SK-N-SH treated with all-trans-retinoic acid at 6 μM for 48 hours (cell line): ENCODE measurements around the gene PRR36.

Experiments
- ARNTL ChIP-seq: fragments of 450-650 bp; formaldehyde crosslinking; IDR thresholded peaks from 2 replicates; pipeline ENCODE4 v1.5.0; 2020; ENCODE audit warnings: low read depth, mild to moderate bottlenecking, moderate library complexity, borderline replicate concordance
- CREB5 ChIP-seq: fragments of 250-450 bp; sonication (Bioruptor Pico); IDR thresholded peaks from 2 replicates; pipeline ENCODE4 v1.5.1; 2020; ENCODE audit warnings: low read depth, mild to moderate bottlenecking, moderate library complexity
- GLIS3 ChIP-seq: fragments of 250-450 bp; sonication (Bioruptor Pico); IDR thresholded peaks from 2 replicates; pipeline ENCODE4 v1.5.0; 2020; ENCODE audit warnings: mild to moderate bottlenecking, moderate library complexity
- PATZ1 ChIP-seq: fragments of 250-450 bp; sonication (Bioruptor Pico); IDR thresholded peaks from 2 replicates; pipeline ENCODE4 v1.8.0; 2020; ENCODE audit warnings: mild to moderate bottlenecking, moderate library complexity, borderline replicate concordance
- TCF4 ChIP-seq: fragments of 250-450 bp; sonication (Bioruptor Pico); IDR thresholded peaks from 2 replicates; pipeline ENCODE4 v1.8.0; 2021; ENCODE audit warnings: mild to moderate bottlenecking, moderate library complexity, borderline replicate concordance
- TSHZ2 ChIP-seq: fragments of 250-450 bp; sonication (Bioruptor Pico); IDR thresholded peaks from 2 replicates; pipeline ENCODE4 v1.5.0; 2020; ENCODE audit warnings: mild to moderate bottlenecking, moderate library complexity
- ZFP3 ChIP-seq: fragments of 250-450 bp; sonication (Bioruptor Pico); IDR thresholded peaks from 2 replicates; pipeline ENCODE4 v1.5.0; 2020; ENCODE audit warnings: mild to moderate bottlenecking, moderate library complexity
- ZFP30 ChIP-seq: fragments of 450-650 bp; formaldehyde crosslinking; IDR thresholded peaks from 2 replicates; pipeline ENCODE4 v1.5.0; 2022; ENCODE audit warnings: mild to moderate bottlenecking, moderate library complexity
- ZNF565 ChIP-seq: fragments of 450-650 bp; formaldehyde crosslinking; conservative IDR thresholded peaks from 2 replicates; pipeline ENCODE4 v1.5.0; 2020; ENCODE audit warnings: low read depth, mild to moderate bottlenecking, moderate library complexity

- no peak for TF ChIP-seq PATZ1
- no peak for TF ChIP-seq ZFP30 (CRISPR knock-in tag)
- TF ChIP-seq GLIS3 (CRISPR knock-in tag): no peak
- no peak for TF ChIP-seq ZNF565 (CRISPR knock-in tag)
- TF ChIP-seq TCF4: no peak
- no peak for TF ChIP-seq TSHZ2
- no peak for TF ChIP-seq CREB5 (CRISPR knock-in tag)
- TF ChIP-seq ARNTL (CRISPR knock-in tag): no peak
- TF ChIP-seq ZFP3 (CRISPR knock-in tag): no peak
Measured at GRCh38 chr19:7869910-7870511, 4.2 kb downstream of the PRR36 start.
